ENCODE data around the gene ZNF532.

DNA sequence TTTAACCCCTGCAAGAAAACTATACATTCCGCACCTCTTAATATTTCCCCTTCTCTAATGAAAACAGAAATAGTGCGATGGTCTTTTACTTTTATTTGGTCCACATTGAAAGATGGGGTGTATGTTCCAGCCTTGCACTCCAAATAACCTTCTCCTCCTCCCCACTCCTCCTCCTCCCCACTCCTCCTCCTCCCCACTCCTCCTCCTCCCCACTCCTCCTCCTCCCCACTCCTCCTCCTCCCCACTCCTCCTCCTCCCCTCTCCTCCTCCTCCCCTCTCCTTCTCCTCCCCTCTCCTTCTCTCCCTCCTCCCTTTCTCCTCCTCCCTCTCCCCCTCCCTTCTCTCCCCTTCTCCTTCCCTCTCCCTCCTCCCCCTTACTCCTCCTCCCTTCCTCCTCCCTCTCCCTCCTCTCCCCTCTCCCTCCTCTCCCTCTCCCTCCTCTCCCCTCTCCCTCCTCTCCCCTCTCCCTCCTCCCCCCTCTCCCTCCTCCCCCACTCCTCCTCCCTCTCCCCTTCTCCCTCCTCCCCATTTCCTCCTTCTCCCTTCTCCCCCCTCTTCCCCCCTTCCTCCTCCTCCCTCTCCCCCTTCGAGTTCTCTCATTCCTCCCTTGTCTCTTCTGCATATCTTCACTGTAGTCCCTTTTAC, 70.4 kb downstream of the ZNF532 start:
- TF ChIP-seq EZH2 (IDR thresholded peaks at IDR 0.05) (no peak), POLR2AphosphoS5 (IDR thresholded peaks at IDR 0.05; ENCODE audit: borderline replicate concordance, low read depth, low read length) (no peak)

Data from SK-N-MC (cell line).